ENCODE data around the gene ACO2.

Gene ACO2

DNA sequence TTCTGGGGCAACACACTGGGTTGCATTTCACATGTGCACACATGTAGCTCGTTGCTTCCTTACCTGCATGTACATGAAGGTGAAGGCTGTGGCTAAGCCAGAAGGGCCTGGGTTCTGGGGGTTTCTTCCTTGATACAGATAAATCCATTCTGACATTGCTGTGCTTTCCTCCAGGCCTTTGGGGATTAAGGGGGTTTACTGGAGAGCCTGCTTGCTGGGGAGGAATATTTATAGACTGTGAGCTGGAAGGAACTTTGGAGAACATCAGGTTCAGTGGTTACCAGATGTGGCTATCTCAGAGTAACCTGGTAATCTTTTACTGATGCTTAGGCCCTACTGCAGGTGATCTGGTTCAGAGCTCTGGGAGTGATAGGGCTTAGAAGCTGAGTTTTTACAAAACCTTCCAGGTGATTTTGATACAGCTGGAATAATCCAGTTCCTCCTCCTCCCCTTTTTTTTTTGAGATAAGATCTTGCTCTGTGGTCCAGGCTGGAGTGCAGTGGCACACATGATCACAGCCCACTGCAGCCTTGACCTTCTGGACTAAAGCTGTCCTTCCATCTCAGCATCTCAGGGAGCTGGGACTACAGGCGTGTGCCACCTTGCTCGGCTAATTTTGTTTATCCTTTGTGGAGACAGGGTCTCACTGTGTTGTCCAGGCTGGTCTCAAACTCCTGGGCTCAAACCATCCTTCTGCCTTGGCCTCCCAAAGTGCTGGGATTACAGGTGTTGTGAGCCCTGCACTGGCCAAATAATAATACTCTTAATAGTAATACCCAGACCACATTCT lies 19.9 kb downstream of the ACO2 start:
- no peak for DNase-seq (ENCODE audit: low read depth)

DNA sequence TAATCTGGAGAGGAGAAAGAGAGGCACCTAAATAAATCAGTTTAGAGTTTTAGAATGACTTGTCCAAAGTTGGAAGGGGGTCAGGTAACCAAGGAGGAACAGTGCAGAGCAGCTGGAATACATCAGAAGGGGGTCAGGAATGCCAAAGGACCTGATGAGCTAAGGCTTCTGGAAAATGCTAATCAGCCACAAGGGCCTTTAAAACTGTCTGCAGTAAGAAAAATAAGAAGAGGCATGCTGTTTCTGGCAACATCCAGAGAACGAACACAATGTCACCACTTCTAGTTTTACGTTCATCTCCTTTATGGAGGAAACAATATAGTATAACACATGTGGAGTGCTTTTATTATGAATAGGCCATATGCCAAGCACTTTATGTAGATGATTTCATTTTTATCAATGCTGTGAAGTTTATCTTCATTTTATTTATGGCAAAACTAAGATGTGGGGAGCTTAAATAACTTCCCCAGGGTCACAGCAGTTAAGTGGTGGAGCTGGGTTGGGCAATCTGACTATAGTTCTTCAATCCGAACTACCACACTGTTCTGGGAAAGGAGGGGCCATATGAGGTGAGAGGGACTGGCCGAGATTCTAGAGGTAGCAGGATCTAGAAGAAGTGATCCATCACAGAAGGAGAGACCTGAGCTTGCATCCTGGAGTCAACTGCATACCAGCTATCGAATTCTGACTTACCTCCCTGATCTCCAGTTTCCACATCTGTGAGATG lies 22.6 kb downstream of the ACO2 start:
- no peak for DNase-seq (ENCODE audit: low read depth)

DNA sequence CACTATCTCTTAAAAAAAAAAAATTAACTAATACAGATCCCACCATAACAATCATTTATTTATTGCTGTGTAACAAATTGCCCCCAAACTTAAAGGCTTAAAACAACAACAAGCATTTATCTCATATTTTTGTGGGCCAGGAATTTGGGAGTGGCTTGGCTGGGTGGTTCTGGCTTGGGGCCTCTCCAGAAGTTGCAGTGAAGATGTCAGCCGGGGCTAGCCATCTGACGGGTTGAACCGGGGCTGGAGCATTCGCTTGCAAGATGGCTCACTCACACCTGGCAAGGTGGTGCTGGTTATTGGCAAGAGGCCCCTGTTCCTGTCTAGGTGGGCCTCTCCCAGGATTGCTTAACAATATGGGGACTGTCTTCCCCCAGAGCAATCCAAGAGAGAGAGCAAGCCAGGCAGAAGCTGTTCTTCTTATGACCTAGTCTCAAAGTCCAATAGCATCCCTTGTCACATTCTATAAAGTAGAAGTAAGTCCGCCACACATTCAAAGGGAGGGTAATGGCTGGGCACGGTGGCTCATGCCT lies 29.5 kb downstream of the ACO2 start:
- DNase-seq (ENCODE audit: low read depth) = no peak

DNA sequence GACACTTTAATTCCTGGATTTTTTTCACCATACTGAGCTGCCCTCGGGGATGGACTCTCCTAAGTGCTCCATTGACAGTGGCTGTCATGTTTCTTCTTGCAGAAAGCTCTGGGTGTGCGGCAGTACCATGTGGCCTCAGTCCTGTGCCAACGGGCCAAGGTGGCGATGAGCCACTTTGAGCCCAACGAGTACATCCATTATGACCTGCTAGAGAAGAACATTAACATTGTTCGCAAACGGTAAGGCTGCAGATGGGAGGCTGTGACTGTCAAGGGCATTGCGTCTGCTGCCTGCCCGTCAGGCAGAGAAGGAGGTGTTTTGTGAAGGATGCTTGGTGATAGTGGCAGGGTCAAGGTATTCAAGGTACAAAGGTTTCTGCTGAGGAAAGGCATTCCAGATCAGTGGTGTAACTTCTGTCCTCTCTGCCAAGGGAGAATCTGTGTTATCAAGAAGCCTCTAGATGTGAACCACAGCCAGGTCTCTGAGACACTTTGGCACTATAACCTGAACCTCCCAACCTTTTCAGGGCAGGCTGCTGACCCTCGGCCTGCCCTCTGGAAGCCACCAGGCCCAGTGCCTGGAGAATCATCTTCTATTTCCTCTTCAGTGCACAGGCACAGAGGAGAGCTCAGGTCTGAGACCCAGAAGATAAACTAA lies 30.8 kb downstream of the ACO2 start:
- no peak for DNase-seq (ENCODE audit: low read depth)

DNA sequence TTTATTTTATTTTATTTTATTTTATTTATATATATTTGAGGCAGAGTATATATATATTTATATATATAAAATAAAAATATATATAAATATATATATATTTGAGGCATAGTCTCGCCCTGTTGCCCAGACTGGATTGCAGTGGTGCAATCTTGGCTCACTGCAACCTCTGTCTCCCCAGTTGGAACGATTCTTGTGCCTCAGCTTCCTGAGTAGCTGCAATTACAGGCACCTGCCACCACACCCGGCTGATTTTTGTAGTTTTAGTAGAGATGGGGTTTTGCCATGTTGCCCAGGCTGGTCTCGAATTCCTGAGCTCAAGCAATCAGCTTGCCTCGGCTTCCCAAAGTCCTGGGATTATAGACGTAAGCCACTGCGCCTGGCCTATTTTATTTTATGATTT lies 31.4 kb downstream of the ACO2 start:
- no peak for DNase-seq (ENCODE audit: low read depth)

DNA sequence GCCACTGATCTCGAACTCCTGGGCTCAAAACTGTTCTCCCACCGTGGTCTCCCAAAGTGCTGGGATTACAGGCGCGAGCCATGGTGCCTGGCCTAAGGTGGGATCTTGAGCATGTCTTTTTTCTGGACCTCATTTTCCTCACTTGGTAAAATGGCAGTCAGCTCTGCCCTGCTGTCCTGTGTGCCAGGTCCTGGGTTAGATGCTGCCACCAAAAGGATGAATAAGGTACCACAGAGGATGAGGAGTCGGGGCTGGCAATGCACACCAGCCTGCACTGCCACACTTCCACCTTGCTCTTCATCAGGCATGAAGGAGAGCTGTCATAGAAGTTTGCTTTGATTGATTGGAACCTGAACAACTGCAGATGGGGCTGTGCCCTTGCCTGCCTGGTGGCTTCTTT lies 32.3 kb downstream of the ACO2 start:
- DNase-seq (ENCODE audit: low read depth) = no peak

DNA sequence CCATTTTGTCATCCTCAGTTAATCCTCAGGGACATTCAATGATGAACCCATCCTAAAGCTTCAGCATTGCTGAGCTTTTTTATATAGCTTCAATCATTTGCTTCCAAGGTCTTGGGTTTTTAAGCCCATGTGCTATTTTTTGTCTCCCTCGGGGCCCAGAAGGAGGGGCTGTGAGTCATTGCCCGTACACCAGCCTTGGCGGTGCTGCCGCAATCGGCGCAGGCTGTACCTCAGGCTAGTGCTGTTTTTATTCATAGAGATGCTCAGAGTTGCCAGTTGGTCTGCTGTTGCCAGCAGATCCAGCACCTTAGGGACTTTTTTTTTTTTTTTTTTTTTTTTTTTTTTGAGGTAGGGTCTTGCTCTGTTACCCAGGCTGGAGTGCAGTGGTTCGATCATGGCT lies 35.5 kb downstream of the ACO2 start:
- DNase-seq (ENCODE audit: low read depth) = no peak

DNA sequence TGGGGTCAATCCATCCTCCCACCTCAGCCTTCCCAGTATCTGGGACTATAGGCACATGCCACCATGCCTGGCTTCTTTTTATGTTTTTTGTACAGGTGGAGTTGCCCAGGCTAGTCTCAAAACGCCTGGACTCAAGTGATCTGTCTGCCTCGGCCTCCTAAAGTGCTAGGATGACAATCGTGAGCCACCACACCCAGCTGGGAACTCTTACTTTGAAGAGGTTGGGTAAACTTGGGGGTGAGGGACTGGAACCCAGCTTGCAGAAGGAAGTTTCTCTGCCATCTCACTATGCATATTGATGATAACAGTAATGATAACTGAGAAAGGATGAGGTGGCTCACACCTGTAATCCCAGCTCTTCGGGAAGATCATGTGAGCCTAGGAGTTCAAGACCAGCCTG lies 35.9 kb downstream of the ACO2 start:
- no peak for DNase-seq (ENCODE audit: low read depth)

DNA sequence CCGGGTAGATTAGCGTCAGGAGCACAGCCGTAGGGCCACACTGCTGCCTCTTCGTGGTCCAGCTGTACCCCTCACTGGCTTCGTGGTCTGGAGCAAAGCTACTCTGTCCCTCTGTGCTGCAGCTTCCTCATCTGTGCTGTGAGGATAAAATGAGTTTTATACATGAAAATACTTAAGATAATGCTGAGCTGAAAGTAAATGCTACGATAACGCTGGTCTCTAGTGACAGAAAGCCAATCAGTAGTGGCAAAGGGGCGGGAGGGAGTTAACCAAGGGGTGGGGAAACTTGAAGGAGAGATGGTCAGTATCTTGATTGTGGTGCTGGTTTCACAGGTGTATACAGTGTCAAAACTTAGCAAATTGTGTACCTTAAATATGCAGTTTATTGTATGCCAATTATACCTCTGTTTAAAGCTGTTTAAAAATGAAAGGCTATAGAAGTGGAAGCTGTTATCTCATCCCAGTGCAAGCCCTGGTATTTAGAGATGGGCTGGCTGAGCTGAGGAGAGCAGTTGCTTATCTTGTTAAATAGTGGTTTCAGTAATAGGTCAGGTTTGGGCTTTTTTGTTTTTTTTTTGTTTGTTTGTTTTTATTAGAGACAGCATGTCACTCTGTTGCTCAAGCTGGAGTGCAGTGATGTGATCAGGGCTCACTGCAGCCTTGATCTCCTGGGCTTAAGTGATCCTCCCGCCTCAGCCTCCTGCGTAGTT lies 36.7 kb downstream of the ACO2 start:
- DNase-seq (ENCODE audit: low read depth) = no peak

DNA sequence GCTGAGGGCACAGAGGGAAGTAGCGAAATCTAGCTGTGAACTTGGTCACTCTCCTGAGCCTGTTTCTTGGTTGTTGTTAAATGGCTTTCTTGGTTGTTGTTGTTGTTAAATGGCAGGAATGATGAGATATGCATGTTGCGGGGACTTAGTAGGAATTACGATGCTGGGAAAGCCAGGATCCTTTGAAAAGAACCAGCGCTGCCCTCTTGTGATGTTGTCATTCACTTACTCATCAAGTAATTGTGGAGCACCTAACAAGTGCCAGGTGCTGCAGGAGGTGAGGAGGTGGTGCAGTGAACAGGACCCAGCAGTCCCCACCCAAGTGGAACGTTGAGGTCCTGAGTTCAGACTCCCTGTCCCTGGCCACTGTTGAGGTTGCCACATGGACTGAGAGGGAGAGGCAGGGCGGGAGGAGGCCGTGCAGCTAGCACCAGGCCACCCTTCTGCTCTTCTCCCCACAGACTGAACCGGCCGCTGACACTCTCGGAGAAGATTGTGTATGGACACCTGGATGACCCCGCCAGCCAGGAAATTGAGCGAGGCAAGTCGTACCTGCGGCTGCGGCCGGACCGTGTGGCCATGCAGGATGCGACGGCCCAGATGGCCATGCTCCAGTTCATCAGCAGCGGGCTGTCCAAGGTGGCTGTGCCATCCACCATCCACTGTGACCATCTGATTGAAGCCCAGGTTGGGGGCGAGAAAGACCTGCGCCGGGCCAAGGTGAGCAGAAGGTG lies 38.6 kb downstream of the ACO2 start:
- no peak for DNase-seq (ENCODE audit: low read depth)

DNA sequence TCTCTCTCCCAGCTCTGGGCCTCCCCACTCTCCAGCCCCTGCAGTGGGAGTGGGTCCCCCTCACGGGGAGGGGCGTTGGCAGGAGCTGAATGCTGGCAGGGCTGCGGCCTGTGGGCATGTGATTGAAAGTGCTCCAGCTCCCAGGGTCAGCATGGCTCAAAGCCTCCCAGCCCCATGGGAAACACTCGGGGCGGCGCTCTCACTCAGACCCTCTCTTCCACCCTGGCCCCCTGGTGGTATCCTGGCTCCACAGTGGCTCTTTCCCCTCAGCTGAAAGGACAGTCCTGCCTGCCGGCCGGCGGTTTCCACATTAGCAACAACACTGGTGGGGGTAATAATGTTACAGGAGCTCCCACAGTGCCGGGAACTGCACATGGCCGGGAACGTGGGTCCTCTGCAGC lies 39.9 kb downstream of the ACO2 start:
- DNase-seq (ENCODE audit: low read depth) = no peak

DNA sequence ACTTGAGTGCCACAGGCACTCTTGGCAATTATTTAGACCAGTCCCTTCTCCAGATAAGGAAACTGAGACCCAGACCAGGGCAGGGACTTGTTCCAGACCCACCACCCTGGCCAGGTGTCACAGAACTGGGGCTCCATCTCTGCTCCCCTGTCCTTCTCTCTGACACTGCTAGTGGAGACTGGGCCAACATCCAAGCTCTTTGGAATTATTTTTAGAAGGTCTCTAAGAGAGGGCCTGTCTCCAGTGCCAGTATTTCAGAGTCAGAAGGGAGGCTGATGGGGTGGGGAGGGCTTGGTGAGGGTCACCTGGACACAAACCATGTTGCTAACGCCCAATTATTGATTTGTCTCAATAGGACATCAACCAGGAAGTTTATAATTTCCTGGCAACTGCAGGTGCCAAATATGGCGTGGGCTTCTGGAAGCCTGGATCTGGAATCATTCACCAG lies 42.6 kb downstream of the ACO2 start:
- no peak for DNase-seq (ENCODE audit: low read depth)

DNA sequence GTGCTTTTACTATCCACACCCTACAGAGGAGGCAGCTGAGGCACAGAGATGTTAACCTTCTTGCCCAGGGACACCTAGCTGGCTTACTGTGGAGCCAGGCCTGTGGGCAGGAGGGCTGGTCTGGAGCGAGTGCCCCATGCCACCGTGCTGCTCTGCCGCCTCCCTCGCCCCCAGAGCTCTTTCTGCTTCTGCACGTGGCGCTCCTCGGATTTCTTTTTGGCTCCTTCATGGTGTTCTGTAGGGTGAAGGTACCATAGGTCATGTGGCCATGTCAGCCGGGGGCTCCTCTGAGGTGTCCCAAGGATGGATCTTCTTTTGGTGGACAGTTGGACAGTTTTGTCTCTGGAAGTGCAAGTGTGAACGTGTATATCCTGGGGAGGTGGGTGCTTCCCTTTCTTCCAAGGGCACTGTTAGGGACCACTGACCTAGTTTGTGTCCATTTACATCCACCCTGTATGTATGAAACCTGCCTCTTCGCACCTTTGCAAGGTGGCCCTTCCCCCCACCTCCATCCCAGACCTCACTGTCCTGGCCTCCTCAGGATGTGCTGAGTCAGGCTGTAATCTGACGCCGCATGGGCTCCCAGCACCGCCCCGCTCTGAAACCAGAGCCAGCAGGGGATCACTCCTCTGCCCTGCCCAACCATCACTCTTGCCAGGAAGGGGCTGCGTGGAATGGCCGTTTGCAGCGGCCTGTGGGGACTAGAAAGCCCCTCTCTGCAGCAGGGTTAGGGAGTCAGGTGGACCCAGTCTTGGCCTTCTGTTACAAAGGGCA lies 43.7 kb downstream of the ACO2 start:
- no peak for DNase-seq (ENCODE audit: low read depth)

DNA sequence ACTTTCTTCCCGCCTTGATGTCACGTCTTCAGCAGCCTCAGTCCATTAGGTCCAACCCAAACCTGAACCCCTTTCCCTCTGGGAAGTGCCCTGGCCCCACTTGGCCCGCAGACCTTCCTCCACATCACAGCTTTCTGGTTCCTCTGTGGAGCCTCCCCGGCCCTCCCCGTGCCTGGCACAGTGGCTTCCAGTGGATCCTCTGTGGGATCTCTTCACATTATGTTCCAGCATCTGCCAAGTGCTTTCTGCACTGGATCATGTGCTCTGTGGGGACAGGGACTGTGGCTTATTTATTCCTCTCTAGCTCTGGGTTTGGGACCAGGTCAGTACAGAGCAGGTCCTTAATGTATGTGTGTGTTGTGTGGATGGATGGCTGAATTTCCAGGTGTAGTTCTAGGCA lies 44.5 kb downstream of the ACO2 start:
- DNase-seq (ENCODE audit: low read depth) = no peak

DNA sequence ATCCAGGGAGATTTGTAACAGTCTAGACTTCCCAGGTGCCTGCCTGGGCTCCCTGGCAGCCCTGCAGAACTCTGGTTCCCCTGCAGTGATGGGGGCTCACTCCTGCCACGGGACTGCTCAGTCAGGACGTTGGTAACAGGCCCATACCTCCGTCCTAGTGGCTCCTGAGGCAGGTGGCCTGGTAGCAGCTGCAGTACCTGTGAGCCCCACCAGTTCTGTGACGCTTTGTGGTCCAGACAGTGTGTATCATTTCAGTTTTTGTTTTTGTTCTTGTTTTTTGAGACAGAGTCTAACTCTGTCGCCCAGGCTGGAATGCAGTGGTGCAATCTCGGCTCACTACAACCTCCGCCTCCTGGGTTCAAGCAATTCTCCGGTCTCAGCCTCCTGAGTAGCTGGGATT lies 47.5 kb downstream of the ACO2 start:
- no peak for DNase-seq (ENCODE audit: low read depth)

DNA sequence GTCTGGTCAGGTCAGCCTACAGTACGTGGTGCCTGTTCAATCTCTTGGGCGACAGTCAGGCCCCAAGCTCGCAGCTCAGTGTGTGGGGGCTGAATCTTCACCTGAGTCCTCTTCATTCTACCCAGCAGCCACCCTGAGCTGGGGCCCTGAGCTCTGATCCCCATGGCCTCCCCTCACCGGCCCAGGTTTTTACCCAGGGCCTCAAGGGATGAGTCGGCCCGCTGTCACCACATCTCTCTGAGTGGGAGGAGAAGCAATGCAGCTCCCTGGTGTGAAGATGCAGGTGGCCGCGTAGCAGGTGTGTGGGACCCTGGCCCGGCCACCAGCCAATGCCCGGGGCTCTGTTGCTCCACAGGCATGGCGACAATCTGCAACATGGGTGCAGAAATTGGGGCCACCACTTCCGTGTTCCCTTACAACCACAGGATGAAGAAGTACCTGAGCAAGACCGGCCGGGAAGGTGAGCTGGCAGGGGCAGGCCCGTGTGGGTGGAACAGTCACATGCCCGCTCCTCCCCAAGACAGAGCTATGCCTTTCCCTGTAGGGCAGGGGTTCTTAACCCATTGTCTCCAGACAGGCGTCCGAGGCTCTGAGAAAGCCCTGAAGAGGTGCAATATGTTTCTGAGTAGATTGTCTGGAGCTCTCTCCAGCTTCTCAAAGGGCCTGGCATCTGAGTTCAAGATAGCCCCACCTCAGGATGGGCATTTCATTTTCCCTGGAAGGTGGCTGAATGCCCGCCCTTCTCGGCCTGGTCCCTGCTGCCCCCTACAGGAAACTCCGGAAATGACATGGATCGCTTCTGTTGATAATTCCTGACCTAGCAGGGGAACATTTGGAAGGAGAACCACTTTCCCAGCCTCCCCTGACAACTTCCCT lies 48.5 kb downstream of the ACO2 start:
- no peak for DNase-seq (ENCODE audit: low read depth)

DNA sequence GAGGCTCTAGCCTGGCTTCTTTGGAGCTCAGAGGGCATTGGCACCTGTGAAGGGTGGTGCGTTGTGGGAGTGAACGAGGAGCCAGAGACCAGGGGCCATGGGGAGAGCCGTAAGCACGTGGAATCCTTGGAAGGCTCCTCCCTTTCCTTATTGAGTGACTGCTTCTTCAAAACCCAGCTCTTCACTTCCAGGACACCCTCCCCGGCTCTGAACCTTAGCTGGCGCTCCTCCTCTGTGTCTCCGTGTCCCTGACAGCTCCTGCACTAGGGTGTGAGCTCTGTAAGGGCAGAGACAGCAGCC lies 49.1 kb downstream of the ACO2 start:
- no peak for DNase-seq (ENCODE audit: low read depth)

DNA sequence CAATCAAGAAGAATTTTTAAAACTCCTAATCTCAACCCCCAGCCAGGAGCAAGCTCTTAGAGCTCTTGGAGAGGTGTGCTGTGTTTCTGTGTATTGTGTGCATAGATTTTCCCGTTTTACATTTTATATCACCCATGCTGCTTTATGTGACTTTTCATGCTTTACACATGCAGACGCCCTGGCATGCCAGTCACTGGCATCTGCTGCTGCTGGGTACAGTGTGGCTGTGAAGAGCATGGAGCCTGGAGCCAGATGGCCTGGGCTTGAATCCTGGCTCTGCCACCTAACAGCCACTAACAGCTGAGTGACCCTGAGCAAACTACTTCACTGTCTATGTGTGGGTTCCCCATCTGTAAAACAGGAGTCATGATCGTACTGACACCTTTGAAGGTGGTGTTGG lies 52.2 kb downstream of the ACO2 start:
- DNase-seq (ENCODE audit: low read depth) = no peak

DNA sequence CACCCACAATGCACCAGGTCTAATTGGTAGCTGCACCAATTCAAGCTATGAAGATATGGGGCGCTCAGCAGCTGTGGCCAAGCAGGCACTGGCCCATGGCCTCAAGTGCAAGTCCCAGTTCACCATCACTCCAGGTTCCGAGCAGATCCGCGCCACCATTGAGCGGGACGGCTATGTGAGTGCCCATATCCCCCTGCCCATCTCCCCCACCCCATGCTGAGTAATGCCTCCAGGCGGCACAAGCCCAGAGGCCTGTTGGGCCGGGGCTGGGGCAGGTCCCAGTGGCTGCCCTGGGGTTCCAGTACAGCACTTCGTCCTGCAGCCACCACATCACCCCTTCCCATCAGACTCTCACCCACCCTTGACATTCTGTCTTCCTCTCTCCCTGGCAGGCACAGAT lies 53.9 kb downstream of the ACO2 start:
- no peak for DNase-seq (ENCODE audit: low read depth)

Measured in stimulated activated CD8-positive, alpha-beta memory T cell treated with anti-CD3 and anti-CD28 coated beads, Interleukin-4, amount 100 ng/mL, for 24 hours (primary cell).